Suprapubic skin (tissue), 4 donors: Measurements from ENCODE around the gene SMYD3.

ENCODE experiments used
- EP300 ChIP-seq: sonication (generic); formaldehyde crosslinking; IDR thresholded peaks from one replicate; pipeline ENCODE4 v1.6.1; 2017; ENCODE audit warnings: antibody characterized with exemption
- POLR2A ChIP-seq, 2 donors: fragments of 450-650 bp; IDR thresholded peaks; one replicate each; pipeline ENCODE4 v1.6.1; 2017; ENCODE audit warnings: antibody characterized with exemption in 2 of 2, mild to moderate bottlenecking in 2 of 2, moderate library complexity in 2 of 2
- POLR2AphosphoS5 ChIP-seq, 3 donors: sonication (generic); formaldehyde crosslinking; IDR thresholded peaks; one replicate each; pipeline ENCODE4 v1.6.1; 2017; ENCODE audit warnings: antibody characterized with exemption in 3 of 3
- TF ChIP-seq, protein P1 (sequence below), 2 donors: fragments of 200-600 bp in 1 of 2; fragments of 450-650 bp in 1 of 2; sonication (generic) in 1 of 2; IDR thresholded peaks; one replicate each; pipeline ENCODE4 v1.5.1; 2016 to 2019; ENCODE audit warnings: antibody characterized with exemption in 2 of 2, mild to moderate bottlenecking in 1 of 2, moderate library complexity in 1 of 2

DNA sequence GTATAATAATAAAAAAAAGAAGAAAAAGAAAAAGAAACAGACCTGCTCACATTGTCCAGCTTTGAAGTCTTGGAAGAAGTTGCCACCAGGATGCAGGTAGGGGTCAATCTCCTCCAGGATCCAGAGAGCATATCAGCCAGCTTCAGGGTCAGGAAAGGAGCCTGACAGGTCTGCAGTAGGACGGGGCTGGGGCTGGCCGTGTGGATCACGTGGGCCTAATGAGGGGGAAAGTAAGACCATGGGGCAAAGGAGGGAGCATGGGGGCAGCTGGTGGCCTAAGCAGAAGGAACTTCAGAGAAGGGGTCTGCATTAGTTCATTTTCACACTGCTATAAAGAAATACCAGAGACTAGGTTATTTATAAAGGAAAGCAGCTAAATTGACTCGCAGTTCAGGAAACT is 19.3 kb upstream of the SMYD3 start:
- TF ChIP-seq, protein P1, sequence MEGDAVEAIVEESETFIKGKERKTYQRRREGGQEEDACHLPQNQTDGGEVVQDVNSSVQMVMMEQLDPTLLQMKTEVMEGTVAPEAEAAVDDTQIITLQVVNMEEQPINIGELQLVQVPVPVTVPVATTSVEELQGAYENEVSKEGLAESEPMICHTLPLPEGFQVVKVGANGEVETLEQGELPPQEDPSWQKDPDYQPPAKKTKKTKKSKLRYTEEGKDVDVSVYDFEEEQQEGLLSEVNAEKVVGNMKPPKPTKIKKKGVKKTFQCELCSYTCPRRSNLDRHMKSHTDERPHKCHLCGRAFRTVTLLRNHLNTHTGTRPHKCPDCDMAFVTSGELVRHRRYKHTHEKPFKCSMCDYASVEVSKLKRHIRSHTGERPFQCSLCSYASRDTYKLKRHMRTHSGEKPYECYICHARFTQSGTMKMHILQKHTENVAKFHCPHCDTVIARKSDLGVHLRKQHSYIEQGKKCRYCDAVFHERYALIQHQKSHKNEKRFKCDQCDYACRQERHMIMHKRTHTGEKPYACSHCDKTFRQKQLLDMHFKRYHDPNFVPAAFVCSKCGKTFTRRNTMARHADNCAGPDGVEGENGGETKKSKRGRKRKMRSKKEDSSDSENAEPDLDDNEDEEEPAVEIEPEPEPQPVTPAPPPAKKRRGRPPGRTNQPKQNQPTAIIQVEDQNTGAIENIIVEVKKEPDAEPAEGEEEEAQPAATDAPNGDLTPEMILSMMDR (IDR thresholded peaks at IDR 0.05): no peak
- TF ChIP-seq EP300: no peak
- no peak for TF ChIP-seq POLR2A (IDR thresholded peaks at IDR 0.05)
- no peak for TF ChIP-seq POLR2AphosphoS5 (IDR thresholded peaks at IDR 0.05)
